GM23248 (cell line): Measurements from ENCODE around the gene SST. TPM values are rescaled to one million over a fixed set of nuclear protein-coding genes. Genes with fewer than 3 reads are reported as not detected.
"Not testable (repeated sequence)": the region's sequence is repeated elsewhere in the genome, so short reads cannot be mapped to it uniquely, and the experiment has no call there.

Experiments used
- DNase-seq: peaks from one replicate; pipeline ENCODE4 v3.0.0-alpha.2; 2015
- H2AFZ ChIP-seq: fragments of 200-600 bp; sonication (generic); 2 replicates; pipeline ENCODE4 v1.6.1; 2016; ENCODE audit warnings: antibody characterized with exemption
- H3F3A ChIP-seq: fragments of 200-600 bp; sonication (generic); 2 replicates; pipeline ENCODE4 v1.6.1; 2016; ENCODE audit warnings: mild to moderate bottlenecking, antibody characterized with exemption, mixed run types; ENCODE audit not compliant: insufficient read depth
- H3K27ac ChIP-seq: fragments of 200-600 bp; sonication (generic); 2 replicates; pipeline ENCODE4 v1.5.1; 2016; ENCODE audit warnings: mild to moderate bottlenecking
- H3K27me3 ChIP-seq: fragments of 200-600 bp; sonication (generic); replicated peaks from 2 replicates; pipeline ENCODE4 v1.6.1; 2016; ENCODE audit warnings: mild to moderate bottlenecking; ENCODE audit not compliant: insufficient read depth
- H3K36me3 ChIP-seq: fragments of 200-600 bp; sonication (generic); 2 replicates; pipeline ENCODE4 v1.6.1; 2016; ENCODE audit warnings: low read depth, mild to moderate bottlenecking
- H3K4me1 ChIP-seq: fragments of 200-600 bp; sonication (generic); 2 replicates; pipeline ENCODE4 v1.6.1; 2016; ENCODE audit warnings: mild to moderate bottlenecking; ENCODE audit not compliant: insufficient read depth
- H3K4me2 ChIP-seq: fragments of 200-600 bp; sonication (generic); one replicate; pipeline ENCODE4 v1.6.1; 2016; ENCODE audit warnings: mild to moderate bottlenecking; ENCODE audit not compliant: unreplicated experiment
- H3K4me3 ChIP-seq: fragments of 200-600 bp; sonication (generic); 2 replicates; pipeline ENCODE4 v1.5.1; 2016; ENCODE audit warnings: mild to moderate bottlenecking
- H3K79me2 ChIP-seq: fragments of 200-600 bp; sonication (generic); 2 replicates; pipeline ENCODE4 v1.6.1; 2016; ENCODE audit warnings: mild to moderate bottlenecking; ENCODE audit not compliant: insufficient read depth
- H3K9ac ChIP-seq: fragments of 200-600 bp; sonication (generic); 2 replicates; pipeline ENCODE4 v1.6.1; 2016; ENCODE audit warnings: mild to moderate bottlenecking
- H3K9me2 ChIP-seq: fragments of 200-600 bp; sonication (generic); 2 replicates; pipeline ENCODE4 v1.6.1; 2016; ENCODE audit warnings: mixed run types, mild to moderate bottlenecking, moderate library complexity; ENCODE audit not compliant: insufficient read depth
- H3K9me3 ChIP-seq: fragments of 200-600 bp; sonication (generic); one replicate; pipeline ENCODE4 v1.6.1; 2017; ENCODE audit warnings: low read depth
- H4K20me1 ChIP-seq: fragments of 200-600 bp; sonication (generic); 2 replicates; pipeline ENCODE4 v1.6.0; 2016; ENCODE audit not compliant: insufficient read depth
- EZH2 ChIP-seq: fragments of 200-600 bp; sonication (generic); IDR thresholded peaks from 2 replicates; pipeline ENCODE4 v1.6.1; 2018; ENCODE audit warnings: antibody characterized with exemption, mild to moderate bottlenecking; ENCODE audit not compliant: insufficient read depth, poor library complexity, severe bottlenecking
- EZH2phosphoT487 ChIP-seq: fragments of 200-600 bp; sonication (generic); IDR thresholded peaks from 2 replicates; pipeline ENCODE4 v1.6.1; 2018; ENCODE audit warnings: antibody characterized with exemption, moderate library complexity, mild to moderate bottlenecking, low read depth; ENCODE audit not compliant: insufficient read depth
- WGBS, 2 experiments: methylation state at CpG; one replicate each; pipeline ENCODE4 v1.1.6; 2015 to 2017; ENCODE audit warnings: low lambda C conversion rate in 2 of 2, low coverage in 1 of 2; ENCODE audit errors: missing lambda C conversion rate in 2 of 2; 5-methylcytosine and 5-hydroxymethylcytosine counted together
- in situ Hi-C: fragments of 300-500 bp; cut with MboI; formaldehyde crosslinking; loops from 2 replicates; pipeline ENCODE4 v1.15.0; 2020
- polyA plus RNA-seq: library from polyadenylated mRNA; unstranded; fragments of >200 nt; fragmentation: Nextera tagmentation; extraction: Ambion mirVana; gene quantifications from 2 replicates; pipeline ENCODE4 v1.2.1, GENCODE V29; 2016
- total RNA-seq: library from RNA; depleted of rRNA; stranded (reverse); fragments of >200 nt; shearing (Covaris generic); gene quantifications from 2 replicates; pipeline ENCODE4 v1.2.3, GENCODE V29; 2014

SST gene
- total and polyA plus RNA-seq, 2 experiments from 2014 or later = 3.1 TPM; not detected in 1

DNA sequence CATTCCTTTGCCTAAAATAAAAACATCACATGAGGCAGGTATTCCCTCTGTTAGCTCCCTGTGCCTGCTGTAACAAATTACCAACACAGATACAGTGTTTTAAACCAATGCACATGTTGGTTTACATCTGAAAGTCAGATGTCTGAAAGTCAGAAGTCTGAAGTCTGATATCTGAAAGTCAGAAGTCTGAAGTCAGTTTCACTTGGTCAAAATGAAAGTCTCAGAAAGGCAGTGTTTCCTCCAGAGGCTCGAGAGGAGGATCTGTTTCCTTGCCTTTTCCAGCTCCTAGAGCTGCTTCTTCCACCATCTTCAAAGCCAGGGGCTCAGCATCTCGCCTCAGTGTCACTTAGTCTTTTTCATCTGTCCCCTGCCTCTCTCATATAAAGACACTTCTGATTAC, 22.0 kb downstream of the SST start:
- no peak for DNase-seq
- Histone ChIP-seq H3K27ac (no peak overlapping the region), H3K4me2 (no peak overlapping the region), H3K4me3 (no peak overlapping the region), H3K79me2 (no peaks in the 10 kb centered on the region), H3K9ac (no peak overlapping the region), H4K20me1 (no peaks in the 10 kb centered on the region), H3K9me2 (no peaks in the 10 kb centered on the region), H3K4me1 (no peaks in the 10 kb centered on the region), H3K9me3 (no peaks in the 10 kb centered on the region), H3F3A (no peaks in the 10 kb centered on the region), H3K27me3 (peaks cover 29% of the 10 kb centered on the region), H2AFZ (no peak overlapping the region), H3K36me3 (no peaks in the 10 kb centered on the region)
- TF ChIP-seq EZH2 (no peak), EZH2phosphoT487 (no peak)
- in situ Hi-C loops = no loop called here
- WGBS, 2 experiments = 46 to 47% methylated on average over 2 of the region's 2 CpGs

DNA sequence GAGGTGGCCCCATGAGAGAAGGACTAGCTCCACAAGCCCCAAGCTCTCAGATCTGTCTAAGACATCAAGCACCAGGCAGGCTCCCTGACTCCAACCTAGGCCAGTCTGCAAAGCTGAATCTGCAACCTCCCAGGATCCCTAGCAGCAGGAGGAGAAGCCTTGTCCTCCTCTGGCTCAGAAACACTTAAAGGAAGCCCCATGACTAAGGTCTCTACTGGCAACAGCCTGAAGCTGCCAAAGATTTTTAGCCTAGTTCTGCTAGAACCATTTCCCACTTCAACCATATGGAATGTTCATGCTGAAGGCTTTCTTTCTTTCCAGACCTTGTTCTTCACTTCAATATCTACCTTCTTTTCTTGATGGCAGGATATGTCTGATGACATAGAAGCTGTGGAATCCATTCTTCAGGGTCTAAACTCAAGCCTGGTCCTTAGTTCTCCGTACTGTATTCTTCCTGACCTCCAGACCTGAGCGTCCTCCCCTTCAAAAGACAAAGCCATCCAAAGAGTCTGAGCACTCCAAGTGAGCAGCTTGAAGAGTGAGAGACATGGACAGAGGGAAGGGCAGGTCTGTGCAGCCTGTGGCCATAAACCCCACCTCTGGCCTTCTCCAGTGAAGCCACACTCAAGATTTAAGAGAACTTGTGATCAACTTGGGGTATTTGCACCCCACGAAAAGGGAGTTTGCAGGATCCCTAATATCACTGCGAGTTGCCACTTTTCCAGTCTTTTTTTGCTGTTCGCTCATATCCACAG, 23.1 kb downstream of the SST start:
- in situ Hi-C loops = no loop called here
- peaks cover 21% of the 10 kb centered on the region for H3K27me3 ChIP-seq
- H3K36me3 ChIP-seq = no peaks in the 10 kb centered on the region
- H4K20me1 ChIP-seq = no peaks in the 10 kb centered on the region
- H3K9me2 ChIP-seq = no peaks in the 10 kb centered on the region
- no peaks in the 10 kb centered on the region for H3K9me3 ChIP-seq
- no peaks in the 10 kb centered on the region for H3K4me1 ChIP-seq
- peak; percentile 59 for DNase-seq
- no peak overlapping the region for H3K27ac ChIP-seq
- H3K9ac ChIP-seq = no peak overlapping the region
- TF ChIP-seq EZH2 (no peak), EZH2phosphoT487 (no peak)
- WGBS, 2 experiments = 69 to 72% methylated on average over 5 of the region's 5 CpGs
- H3F3A ChIP-seq = no peaks in the 10 kb centered on the region
- H3K4me2 ChIP-seq = no peak overlapping the region
- no peaks in the 10 kb centered on the region for H3K79me2 ChIP-seq
- no peak overlapping the region for H2AFZ ChIP-seq
- no peak overlapping the region for H3K4me3 ChIP-seq

GRCh38 chr3:187645379-187645778, 24.8 kb downstream of the SST start:
- H3K4me2 ChIP-seq, H3K4me3 ChIP-seq, H3K27me3 ChIP-seq, H4K20me1 ChIP-seq, H3K9me3 ChIP-seq, H3K27ac ChIP-seq, H3K79me2 ChIP-seq, H3K9ac ChIP-seq, H3K36me3 ChIP-seq, in situ Hi-C loops, DNase-seq, H2AFZ ChIP-seq, H3K9me2 ChIP-seq: not testable (repeated sequence)
- WGBS, 2 experiments = 68% methylated on average over 1 of the region's 1 CpG
- Histone ChIP-seq H3F3A (peaks cover 11% of the 10 kb centered on the region), H3K4me1 (peaks cover 11% of the 10 kb centered on the region)

DNA sequence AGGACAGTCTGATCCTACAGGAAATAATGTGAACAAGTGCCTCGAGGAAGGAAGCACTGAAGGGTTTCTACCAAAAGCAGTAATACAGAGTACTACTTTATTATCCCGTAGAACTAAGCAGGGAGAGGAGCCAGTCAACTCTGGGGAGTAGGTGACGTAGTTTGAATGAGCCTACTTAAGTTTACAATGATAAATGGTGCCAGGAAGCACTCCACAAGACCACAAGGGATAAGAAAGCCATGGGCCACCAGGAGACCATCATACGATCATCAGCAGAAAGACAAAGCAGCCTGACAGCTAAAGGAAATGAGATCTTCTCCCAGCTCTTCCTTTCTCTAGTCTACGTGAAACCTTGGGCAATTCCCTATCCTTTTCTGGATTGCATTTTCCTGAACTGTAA, 27.3 kb downstream of the SST start:
- WGBS, 2 experiments = 74 to 77% methylated on average over 5 of the region's 5 CpGs
- no peak for DNase-seq
- Histone ChIP-seq H3K9me2 (no peaks in the 10 kb centered on the region), H3K36me3 (no peaks in the 10 kb centered on the region), H3K4me2 (no peak overlapping the region), H3K79me2 (no peaks in the 10 kb centered on the region), H3F3A (peaks cover 20% of the 10 kb centered on the region), H3K4me3 (no peak overlapping the region), H3K9ac (no peak overlapping the region), H3K9me3 (no peaks in the 10 kb centered on the region), H3K27ac (no peak overlapping the region), H3K4me1 (peaks cover 20% of the 10 kb centered on the region), H4K20me1 (no peaks in the 10 kb centered on the region), H2AFZ (no peak overlapping the region), H3K27me3 (no peaks in the 10 kb centered on the region)
- no peak for TF ChIP-seq EZH2
- no peak for TF ChIP-seq EZH2phosphoT487
- in situ Hi-C loops = no loop called here
